NCI-H774 (cell line): ENCODE results near the gene DUS2.
"Not testable (repeated sequence)": the region's sequence is repeated elsewhere in the genome, so short reads cannot be mapped to it uniquely, and the experiment has no call there.

Experiments
- DNase-seq: peaks from one replicate; lab custom pipeline; 2025; lab: John Stamatoyannopoulos, UW

Gene DUS2

DNA sequence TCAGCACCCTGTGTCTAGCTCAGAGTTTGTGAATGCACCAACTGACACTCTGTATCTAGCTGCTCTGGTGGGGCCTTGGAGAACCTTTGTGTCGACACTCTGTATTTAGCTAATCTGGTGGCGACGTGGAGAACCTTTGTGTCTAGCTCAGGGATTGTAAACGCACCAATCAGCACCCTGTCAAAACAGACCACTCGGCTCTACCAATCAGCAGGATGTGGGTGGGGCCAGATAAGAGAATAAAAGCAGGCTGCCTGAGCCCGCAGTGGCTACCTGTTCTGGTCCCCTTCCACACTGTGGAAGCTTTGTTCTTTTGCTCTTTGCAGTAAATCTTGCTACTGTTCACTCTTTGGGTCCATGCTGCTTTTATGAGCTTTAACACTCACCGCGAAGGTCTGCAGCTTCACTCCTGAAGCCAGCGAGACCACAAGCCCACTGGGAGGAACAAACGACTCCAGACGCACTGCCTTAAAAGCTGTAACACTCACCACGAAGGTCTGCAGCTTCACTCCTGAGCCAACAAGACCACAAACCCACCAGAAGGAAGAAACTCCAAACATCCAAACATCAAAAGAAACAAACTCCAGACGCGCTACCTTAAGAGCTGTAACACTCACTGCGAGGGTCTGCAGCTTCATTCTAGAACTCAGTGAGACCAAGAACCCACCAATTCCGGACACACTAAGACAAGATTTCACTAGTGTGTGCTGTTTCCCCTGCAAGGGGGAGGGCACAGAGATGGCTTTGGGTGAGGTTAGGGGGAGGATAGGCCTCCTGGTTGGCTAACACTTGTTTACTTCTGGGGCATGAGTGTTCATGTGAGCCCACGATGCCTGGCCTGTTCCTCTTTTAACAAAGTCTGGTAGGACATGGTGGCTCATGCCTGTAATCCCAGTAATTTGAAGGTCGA lies 24.1 kb upstream of the DUS2 start, which contains the start of gene DPEP2:
Gene DPEP2 (minus strand): TSS at position 706 of the 910 bp plus-strand sequence. CDS start 6,272 bp downstream, outside the sequence.
- not testable (repeated sequence) for DNase-seq

DNA sequence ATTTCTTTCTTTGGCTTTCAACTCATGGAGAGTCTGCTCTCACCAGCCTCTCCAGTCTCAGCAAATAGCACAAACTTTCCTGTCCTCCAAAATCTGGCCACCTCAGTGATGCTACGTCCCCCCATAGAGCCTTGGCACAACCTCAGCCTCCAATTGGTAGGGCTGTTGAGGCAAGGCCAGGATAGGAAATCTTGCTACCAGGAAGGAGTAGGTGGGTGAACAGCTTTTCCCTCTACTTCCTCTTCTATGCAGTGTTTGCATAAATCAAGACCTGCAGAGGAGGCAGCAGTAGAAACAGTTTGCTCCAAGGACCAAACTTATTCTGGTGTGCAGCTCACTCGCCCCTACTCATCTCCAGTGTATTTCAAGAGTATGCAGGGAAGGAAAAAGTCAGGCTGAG lies 23.1 kb upstream of the DUS2 start:
- DNase-seq = no peak

- DNase-seq = no peak
These were observed 22.6 kb upstream of the DUS2 start for GRCh38 chr16:68000450-68000849.

DNA sequence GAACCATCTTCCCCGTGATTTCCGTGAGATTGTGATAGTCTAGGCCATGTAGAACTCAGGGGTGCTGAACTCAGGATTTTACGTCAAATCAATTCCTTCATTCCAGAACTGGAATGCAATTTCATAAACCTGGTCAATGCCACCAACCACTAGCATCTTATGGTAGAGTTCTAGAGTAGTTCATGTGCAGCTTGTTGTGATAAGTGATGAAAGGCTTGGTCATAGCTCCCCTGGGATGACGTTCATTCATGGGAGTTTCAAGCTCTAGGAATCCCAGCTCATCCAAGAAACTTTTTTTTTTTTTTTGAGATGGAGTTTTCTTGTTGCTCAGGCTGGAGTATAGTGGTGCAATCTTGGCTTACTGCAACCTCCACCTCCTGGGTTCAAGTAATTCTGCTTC lies 20.1 kb upstream of the DUS2 start:
- no peak for DNase-seq

GRCh38 chr16:68005211-68005610 lies 17.9 kb upstream of the DUS2 start:
- DNase-seq = no peak

GRCh38 chr16:68005786-68006286 lies 17.2 kb upstream of the DUS2 start:
- no peak for DNase-seq

- no peak for DNase-seq
These were observed 13.8 kb upstream of the DUS2 start for GRCh38 chr16:68009157-68009735.

GRCh38 chr16:68009872-68010271 lies 13.2 kb upstream of the DUS2 start:
- DNase-seq = not testable (repeated sequence)

DNA sequence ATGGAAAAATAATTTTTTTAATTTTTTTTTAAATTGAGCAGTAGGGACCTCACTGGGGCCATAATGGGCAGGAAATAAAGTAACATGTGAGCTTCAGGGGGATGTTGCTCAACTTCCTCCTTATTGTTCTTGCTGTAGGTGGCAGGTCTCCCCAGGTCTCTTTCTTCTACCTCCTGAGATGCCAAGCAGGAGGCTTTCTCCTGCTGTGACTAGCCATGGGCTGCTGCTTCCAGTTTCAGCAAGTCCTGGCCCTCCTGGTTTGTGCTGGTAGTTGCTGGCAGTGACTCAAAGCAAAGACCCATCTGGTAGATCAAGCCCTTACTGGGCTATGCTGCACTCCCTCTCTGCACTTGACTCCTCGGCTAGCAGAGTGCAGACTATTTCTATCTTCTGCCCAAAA lies 9.6 kb upstream of the DUS2 start:
- DNase-seq = no peak

- no peak for DNase-seq
These were observed 7.4 kb upstream of the DUS2 start, which contains the start of gene DPEP2NB for GRCh38 chr16:68015681-68016080. TSS of gene DPEP2NB (minus strand) at chr16:68015911. CDS start at chr16:68015770, 141 bp downstream.

GRCh38 chr16:68019167-68019680 lies 3.9 kb upstream of the DUS2 start:
- DNase-seq = no peak

DNA sequence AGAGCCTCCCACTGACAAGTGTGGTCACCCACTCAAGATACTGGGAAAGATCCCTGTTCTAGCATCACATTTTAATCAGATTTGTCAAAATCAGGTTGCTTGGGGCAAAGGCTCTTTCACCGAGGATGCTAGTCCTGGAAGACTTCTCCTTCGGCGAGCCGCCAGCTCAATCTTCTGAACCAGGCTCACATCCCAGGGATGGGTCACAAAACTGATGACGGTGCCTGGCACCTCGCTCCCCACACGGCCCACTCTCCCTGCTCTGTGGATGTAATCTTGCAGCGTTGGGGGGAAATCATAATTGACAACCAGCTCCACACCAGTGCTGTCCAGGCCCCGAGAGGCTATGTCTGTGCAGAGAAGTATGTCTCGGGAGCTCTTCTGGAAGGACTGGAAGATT lies 1.6 kb upstream of the DUS2 start:
- no peak for DNase-seq

- DNase-seq = no peak
These were observed 781 bp upstream of the DUS2 start for GRCh38 chr16:68022278-68022727.

GRCh38 chr16:68028996-68029395 lies 5.9 kb downstream of the DUS2 start:
- no peak for DNase-seq

DNA sequence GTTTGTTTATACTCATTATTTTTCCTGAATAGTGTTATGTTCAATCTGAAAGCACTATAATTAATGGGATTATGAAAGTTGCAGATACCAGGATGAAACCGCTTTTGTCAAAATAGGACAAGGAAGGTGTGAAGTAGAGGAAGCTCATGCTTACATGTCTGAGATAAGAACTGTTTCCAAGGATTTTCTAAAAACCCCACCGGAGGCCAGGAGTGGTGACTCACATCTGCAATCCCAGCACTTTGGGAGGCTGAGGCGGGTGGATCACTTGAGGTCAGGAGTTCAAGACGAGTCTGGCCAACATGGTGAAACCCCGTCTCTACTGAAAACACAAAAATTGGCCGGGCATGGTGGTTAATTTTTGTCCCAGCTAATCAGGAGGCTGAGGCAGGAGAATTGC lies 7.0 kb downstream of the DUS2 start:
- DNase-seq = not testable (repeated sequence)

- DNase-seq = no peak
These were observed 8.9 kb downstream of the DUS2 start for GRCh38 chr16:68031951-68032350.

GRCh38 chr16:68033101-68033500 lies 10.0 kb downstream of the DUS2 start:
- no peak for DNase-seq

- no peak for DNase-seq
These were observed 12.1 kb downstream of the DUS2 start for GRCh38 chr16:68035227-68035626.

DNA sequence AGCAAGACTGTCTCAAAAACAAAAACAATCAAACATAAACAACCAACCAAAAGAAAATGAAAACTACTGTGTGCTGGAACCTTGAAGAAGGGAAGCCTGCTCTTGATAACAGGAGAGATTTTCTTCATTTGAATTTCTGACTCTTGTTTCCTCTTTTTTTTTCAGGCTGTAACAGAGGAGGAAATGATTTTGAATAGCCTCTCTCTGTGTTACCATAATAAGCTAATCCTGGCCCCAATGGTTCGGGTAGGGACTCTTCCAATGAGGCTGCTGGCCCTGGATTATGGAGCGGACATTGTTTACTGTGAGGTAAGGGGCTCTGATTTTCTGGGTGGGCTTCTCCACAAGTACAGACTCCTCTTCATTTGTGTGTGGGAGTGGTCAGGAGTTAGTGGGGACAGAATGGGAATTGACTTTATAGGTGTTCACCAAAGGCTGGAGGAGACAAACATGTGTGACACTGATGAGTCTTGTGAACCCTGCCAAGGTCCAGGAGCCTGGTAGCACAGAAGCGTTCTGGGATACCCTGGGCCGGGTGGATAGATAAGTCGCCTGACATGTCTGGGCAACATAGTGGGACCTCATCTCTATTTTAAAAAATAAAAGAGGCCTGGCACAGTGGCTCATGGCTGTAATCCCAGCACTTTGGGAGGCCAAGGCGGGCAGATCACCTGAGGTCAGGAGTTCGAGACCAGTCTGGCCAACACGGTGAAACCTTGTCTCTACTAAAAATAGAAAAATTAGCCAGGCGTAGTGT lies 14.9 kb downstream of the DUS2 start:
- DNase-seq = no peak

GRCh38 chr16:68040506-68041288 lies 17.6 kb downstream of the DUS2 start:
- peak; percentile 22 for DNase-seq

DNA sequence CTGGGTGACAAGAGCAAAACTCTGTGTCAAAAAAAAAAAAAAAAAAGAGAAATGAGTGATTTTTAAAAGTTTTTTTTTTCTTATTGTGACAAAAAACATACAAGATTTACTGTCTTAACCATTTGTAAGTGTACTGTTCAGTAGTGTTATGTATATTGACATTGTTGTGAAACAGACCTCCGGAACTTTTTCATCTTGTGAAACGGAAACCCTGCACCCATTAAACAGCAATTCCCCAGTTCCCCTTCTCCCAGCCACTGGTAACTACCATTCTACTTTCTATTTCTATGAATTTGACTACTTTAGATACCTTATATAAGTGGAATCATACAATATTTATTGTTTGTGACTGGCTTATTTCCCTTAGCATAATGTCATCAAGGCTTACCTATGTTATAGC lies 18.7 kb downstream of the DUS2 start:
- DNase-seq = no peak
